ENCODE measurements around the gene PLCB3. TPM values are rescaled to one million over a fixed set of nuclear protein-coding genes. Genes with fewer than 3 reads are reported as not detected.
A peak's percentile ranks its signal among the peaks of the same experiment; 100 is the strongest.

Gene PLCB3
- total and polyA plus RNA-seq, 2 of the 13 experiments (the other 11 are each of a cell fraction or from before 2014, with no cell fraction given): 7.5 to 13.8 TPM

DNA sequence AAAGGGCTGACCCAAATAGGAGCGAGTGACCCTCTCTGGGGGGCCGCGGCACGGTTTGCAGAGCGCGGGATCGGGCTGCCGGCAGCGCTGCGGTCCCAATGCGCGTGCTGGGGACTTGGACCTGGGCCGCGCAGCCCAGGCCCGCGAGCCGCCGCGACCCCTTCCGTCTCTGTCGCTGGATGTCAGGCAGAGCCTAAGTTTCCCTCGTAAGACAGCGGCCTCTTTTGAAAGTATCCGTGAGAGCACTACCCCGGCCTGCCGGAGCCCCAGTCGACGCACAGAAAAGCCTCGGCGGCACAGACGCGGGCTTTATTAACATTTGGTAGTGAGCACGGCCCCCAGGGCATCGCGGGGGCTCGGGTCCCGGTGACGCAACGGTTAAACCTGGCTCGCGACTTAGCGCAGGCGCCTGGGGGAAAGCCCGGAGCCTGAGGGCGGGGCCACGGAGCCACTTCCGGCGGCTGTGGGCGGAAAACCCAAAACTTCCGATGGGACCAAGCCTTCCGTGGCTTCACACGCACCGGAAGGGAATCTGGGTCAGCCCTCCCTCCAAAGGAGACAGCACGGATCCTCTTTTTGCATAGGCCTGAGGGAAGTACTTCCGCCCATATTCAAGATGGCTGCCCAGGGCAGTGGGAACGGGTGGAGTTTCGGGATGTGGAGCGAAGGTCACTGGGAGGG, 18.4 kb downstream of the PLCB3 start (continued):
- TF ChIP-seq, protein P1, sequence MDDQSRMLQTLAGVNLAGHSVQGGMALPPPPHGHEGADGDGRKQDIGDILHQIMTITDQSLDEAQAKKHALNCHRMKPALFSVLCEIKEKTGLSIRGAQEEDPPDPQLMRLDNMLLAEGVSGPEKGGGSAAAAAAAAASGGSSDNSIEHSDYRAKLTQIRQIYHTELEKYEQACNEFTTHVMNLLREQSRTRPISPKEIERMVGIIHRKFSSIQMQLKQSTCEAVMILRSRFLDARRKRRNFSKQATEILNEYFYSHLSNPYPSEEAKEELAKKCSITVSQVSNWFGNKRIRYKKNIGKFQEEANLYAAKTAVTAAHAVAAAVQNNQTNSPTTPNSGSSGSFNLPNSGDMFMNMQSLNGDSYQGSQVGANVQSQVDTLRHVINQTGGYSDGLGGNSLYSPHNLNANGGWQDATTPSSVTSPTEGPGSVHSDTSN (CRISPR knock-in tag; IDR thresholded peaks at IDR 0.05; ENCODE audit: borderline replicate concordance): no peak
- TF ChIP-seq SETDB1 (CRISPR knock-in tag; IDR thresholded peaks at IDR 0.05; ENCODE audit: borderline replicate concordance) (no peak), EED (CRISPR knock-in tag; IDR thresholded peaks at IDR 0.05) (no peak), KLF6 (CRISPR knock-in tag; IDR thresholded peaks at IDR 0.05) (peak; percentile 79), ZNF3 (CRISPR knock-in tag; IDR thresholded peaks at IDR 0.05) (0 out of 2 replicates have a peak, but pooled peaks have one; percentile 9), FOXO1 (CRISPR knock-in tag; IDR thresholded peaks at IDR 0.05) (peak; percentile 9; the same call in 1 of the 2 replicates), YEATS4 (CRISPR knock-in tag; IDR thresholded peaks at IDR 0.05; ENCODE audit: borderline replicate concordance) (0 out of 2 replicates have a peak, but pooled peaks have one; percentile 4), TSC22D2 (CRISPR knock-in tag; IDR thresholded peaks at IDR 0.05; ENCODE audit: borderline replicate concordance) (peak; percentile 11; the same call in 1 of the 2 replicates), IKZF1 (IDR thresholded peaks at IDR 0.05) (no peak), SRF (IDR thresholded peaks at IDR 0.05; ENCODE audit: low read depth, low read length) (peak; percentile 59; the same call in 1 of the 2 replicates), ZSCAN29 (CRISPR knock-in tag; conservative IDR thresholded peaks at IDR 0.05) (no peak), SALL2 (CRISPR knock-in tag; IDR thresholded peaks at IDR 0.05) (0 out of 2 replicates have a peak, but pooled peaks have one; percentile 71), HNF4G (IDR thresholded peaks at IDR 0.05; ENCODE audit: borderline replicate concordance, low read depth, low read length) (peak; percentile 75), HNF4G (CRISPR knock-in tag; IDR thresholded peaks at IDR 0.05; ENCODE audit: borderline replicate concordance, low read depth) (no peak), ZNF367 (CRISPR knock-in tag; IDR thresholded peaks at IDR 0.05; ENCODE audit: borderline replicate concordance) (0 out of 2 replicates have a peak, but pooled peaks have one; percentile 21)
- TF ChIP-seq, protein P2, sequence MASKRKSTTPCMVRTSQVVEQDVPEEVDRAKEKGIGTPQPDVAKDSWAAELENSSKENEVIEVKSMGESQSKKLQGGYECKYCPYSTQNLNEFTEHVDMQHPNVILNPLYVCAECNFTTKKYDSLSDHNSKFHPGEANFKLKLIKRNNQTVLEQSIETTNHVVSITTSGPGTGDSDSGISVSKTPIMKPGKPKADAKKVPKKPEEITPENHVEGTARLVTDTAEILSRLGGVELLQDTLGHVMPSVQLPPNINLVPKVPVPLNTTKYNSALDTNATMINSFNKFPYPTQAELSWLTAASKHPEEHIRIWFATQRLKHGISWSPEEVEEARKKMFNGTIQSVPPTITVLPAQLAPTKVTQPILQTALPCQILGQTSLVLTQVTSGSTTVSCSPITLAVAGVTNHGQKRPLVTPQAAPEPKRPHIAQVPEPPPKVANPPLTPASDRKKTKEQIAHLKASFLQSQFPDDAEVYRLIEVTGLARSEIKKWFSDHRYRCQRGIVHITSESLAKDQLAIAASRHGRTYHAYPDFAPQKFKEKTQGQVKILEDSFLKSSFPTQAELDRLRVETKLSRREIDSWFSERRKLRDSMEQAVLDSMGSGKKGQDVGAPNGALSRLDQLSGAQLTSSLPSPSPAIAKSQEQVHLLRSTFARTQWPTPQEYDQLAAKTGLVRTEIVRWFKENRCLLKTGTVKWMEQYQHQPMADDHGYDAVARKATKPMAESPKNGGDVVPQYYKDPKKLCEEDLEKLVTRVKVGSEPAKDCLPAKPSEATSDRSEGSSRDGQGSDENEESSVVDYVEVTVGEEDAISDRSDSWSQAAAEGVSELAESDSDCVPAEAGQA (IDR thresholded peaks at IDR 0.05; ENCODE audit: low read depth): peak; percentile 97
- TF ChIP-seq, protein P2 (CRISPR knock-in tag; IDR thresholded peaks at IDR 0.05; ENCODE audit: borderline replicate concordance): no peak; the same call in 1 of the 2 replicates
- TF ChIP-seq, protein P3, sequence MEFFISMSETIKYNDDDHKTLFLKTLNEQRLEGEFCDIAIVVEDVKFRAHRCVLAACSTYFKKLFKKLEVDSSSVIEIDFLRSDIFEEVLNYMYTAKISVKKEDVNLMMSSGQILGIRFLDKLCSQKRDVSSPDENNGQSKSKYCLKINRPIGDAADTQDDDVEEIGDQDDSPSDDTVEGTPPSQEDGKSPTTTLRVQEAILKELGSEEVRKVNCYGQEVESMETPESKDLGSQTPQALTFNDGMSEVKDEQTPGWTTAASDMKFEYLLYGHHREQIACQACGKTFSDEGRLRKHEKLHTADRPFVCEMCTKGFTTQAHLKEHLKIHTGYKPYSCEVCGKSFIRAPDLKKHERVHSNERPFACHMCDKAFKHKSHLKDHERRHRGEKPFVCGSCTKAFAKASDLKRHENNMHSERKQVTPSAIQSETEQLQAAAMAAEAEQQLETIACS (CRISPR knock-in tag; IDR thresholded peaks at IDR 0.05): peak; percentile 71; the same call in 1 of the 2 replicates
